Amniotic epithelial cell (primary cell): ENCODE results near the gene GFAP.

Experiments used
- DNase-seq: peaks from one replicate; pipeline ENCODE4 v3.0.0-alpha.2; 2010; ENCODE audit warnings: low read depth

GFAP gene

DNA sequence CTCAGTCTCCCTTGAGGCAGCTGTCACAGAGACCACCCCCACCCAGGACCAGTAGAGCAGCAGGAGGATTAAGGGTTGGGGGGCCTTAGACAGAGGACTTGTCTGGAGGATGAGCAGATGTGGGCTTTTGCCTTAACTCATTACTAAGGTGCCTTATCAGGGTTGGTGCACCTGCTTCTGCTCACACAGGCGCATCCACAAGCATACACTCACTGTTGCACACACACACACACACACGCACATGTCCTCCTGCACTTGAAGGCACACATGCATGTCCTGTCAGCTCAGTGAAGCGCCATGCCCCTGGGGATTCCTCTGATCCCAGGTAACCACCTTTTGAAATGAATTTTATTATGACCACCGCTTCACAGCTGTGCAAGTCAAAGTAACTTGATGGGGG is 1.2 kb downstream of the GFAP start:
- DNase-seq, result no peak

GRCh38 chr17:44913676-44914075 is 1.6 kb downstream of the GFAP start:
- DNase-seq, result no peak

- DNase-seq, result no peak
Observed at GRCh38 chr17:44912763-44913544, 2.3 kb downstream of the GFAP start.

DNA sequence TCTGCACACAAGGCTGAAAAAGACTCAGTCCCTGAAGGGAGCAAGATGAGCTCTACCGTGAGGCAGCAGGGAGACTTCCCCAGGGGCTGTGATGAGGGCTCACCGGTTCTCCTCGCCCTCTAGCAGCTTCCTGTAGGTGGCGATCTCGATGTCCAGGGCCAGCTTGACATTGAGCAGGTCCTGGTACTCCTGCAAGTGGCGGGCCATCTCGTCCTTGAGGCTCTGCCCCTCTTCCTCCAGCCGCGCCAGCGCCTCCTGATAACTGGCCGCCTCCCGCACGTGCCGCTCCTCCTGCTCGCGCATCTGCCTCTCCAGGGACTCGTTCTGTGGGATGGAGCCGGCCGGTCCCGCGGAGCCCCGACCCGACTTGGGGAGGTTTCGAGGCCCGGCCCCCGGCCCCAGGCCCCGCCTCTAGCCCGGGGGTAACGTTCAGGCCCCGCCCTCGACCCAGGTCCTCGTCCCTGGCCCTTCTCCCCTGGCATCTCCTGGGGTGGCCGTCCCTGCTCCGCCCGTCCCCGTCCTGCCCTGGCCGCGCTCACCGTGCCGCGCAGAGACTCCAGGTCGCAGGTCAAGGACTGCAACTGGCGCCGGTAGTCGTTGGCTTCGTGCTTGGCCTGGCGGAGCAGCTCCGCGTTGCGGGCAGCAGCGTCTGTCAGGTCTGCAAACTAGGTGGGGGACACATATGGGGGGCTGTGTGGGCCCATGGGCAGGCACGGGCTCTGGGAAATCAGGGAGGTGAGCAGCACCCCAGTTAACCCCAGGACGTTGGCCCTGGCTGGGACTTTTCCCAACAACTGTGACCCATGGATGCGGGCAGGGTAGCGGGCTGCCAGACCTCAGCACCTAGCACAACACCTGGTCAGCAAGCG is 3.9 kb downstream of the GFAP start:
- peak; percentile 41 for DNase-seq

DNA sequence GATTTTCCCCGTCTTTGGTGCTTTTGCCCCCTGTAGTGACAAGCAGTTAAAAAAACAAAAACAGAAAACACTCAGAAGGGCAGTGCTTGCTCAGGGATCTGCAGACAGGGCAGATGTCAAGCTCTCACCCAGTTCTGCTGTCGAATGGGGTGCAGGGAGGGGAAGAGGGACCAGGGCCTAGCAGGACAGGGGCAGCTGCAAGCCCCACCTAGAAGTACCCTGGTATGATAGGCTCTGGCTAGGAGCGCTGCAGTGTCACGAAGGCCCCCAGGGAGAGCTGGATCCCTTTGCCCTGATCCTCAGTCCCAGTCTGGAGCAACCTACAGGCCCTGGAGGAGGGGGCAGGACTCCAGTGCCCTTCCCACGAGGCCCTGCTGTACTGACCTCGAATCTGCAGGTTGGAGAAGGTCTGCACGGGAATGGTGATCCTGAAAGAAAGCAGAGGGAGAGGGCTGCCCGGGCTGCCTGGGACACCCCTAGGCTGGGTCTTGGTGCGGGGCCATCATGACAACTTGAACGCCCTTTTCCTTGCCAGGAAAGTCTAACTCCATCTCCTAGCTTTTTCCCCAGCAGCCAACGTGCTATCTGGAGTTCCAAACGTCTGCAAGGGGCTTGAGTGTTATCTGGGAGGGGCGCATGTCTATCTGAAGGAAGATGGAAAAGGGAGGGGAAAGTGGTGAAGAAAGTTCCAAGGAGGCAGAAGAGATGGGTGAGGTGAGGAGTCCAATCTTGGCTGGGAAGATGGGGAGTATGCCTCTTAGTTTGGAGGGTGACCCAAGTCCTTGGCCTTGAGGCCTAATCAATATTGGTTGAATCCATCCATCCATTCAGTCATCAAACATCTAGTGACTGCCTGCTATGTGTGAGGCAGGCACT is 4.8 kb downstream of the GFAP start:
- DNase-seq, result no peak

- peak; percentile 71 for DNase-seq
Observed at GRCh38 chr17:44909681-44910144, 5.6 kb downstream of the GFAP start.

GRCh38 chr17:44908761-44909326 is 6.5 kb downstream of the GFAP start:
- DNase-seq, result no peak

DNA sequence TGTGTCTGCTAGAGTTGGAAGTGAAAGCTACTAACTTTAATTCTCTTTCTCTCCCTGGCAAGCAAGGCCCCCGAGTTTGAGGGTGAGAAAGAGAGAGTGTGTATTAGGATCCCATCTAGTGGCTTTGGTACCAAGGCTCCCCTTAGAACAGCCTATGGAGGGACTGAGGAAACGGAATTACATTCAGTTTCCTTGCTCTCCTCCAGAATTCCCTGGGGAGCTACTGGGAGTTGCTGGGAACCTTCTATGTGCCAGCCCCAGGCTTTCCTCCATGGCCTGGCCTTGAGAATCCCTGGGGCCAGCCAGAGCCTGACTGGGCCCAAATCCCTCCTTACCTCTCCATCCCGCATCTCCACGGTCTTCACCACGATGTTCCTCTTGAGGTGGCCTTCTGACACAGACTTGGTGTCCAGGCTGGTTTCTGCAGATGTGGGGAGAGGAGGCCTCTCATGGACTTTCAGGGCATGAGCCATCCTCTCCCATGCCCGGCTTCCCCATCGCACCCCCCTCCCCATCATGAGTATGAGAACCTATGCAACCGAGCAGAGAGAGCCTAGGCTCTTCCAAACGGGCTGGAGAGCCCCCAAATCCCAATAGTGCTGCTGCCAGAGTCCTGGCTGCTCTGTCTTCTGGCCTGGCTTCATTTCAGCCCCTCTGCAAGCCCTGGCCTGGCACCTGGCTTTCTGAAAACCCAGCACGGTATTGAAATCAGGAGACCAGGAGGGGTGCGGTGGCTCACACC is 7.4 kb downstream of the GFAP start:
- DNase-seq, result no peak

GRCh38 chr17:44906763-44907728 is 8.3 kb downstream of the GFAP start:
- peak; percentile 74 for DNase-seq

DNA sequence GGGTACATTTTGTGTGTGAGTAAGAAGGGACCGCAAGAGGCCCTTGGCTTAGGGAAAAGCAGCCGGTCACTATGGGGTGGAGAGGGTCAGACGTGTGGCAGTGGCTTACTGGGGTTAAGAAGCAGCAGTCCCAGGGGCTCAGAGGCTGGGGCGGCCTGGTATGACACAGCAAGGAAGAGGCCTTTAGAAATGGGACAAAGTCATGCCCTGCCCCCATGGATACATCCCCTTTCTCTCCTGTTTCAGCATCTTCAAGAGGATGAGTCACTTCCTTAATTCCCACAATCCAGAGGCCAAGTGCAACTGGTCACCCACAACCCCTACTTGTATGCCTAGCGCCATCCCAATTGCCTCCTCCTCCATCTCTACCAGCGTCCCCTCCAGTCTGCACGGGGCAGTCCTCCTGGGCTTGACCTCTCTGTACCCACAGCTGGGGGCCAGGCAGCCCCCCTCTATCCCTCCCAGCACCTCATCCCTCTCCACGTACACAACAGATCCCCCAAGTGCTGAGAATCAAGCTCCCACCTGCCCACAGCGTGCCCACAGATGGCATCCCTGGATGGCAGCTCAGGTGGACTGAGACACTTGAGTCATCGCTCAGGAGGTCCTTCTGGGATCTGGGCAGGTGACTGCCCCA is 9.2 kb downstream of the GFAP start:
- DNase-seq, result peak; percentile 91

DNA sequence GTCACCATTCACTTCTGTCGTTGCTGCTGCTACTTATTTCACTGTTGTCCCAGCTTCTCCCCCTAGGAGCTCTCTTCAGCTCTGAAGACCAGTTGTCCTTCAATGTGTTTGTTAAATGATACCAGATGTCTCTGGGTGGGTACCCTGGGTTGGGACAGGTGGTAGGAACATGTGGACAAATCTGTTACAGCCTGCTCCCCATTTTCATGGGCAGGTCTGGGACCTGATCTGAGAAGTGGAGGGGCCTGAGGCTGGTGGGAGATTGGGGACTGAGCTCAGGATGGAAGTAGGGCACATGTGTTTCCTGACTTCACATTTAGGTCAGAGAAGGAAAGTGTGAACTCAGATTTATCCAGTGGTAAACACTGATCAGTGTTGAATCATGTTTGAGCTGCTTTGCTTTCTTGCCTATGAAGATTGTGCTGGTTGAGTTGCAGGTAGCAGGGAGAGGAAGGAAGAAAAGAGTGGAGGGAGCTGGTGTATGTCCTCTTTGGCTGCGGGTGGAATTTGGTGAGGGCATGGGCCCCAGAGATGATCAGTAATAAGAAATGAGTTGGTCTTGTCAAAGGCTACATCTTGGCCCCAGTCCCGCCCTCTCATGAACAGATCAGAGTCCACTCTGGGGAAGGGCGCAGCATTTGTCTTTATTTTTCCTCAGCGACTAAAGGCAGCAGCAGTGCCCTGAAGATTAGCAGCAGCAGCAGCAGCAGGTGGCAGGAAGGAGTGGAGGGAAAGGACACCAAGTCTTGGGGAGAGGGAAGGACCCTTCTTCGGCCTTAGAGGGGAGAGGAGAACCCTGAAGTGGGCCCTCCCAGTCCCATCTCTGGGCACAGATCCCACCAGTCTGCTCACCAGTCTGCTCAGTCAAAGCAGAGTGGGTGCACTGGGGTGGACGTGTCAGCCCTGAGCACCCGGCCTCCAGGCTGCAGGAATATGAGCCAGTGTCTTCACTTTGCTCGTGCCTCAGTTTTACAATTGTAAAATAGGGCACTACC is 10.0 kb downstream of the GFAP start:
- no peak for DNase-seq

DNA sequence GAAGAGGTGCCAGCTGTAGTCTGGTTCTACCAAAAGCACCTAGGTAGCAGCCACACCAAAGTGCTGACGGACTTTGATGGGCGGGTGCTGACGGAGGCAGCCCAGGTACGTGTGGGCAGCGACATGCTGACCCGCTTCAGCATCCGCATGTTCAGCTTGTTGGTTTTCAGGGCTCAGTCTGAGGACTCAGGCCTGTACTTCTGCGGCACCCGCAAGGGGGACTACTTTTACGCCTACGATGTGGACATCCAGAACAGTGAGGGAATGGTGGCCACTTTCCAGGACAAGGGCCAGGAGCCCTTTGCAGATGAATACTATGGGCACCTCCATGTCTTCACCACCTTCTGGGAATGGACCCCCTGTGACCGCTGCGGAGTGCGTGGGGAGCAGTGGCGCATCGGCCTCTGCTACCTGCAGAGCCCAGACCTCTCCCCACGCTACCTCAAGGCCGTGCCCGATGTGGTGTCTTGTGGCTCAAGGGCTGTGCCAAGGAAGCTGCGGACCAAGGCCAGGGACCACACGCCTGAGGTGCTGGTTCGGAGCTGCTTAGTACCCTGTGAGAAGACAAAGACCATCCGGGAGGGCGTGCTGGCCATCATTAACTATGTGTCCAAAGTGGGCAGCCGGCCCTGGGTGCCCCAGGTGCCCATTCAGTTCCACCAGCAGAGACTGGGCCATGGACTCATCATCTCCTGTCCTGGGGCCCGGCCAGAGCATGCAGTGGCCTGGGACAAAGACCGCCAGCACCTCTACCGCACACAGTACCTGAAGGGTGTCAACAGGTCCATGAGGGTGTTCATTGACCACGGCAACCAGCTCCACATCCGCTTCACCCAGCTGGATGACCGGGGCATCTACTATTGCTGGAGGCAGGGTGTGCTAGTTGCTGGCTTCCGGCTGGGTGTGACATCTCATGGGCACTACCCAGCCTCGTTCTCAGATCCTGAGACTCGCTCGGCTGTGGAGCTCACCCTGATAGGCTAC is 11.0 kb downstream of the GFAP start:
- DNase-seq, result no peak

DNA sequence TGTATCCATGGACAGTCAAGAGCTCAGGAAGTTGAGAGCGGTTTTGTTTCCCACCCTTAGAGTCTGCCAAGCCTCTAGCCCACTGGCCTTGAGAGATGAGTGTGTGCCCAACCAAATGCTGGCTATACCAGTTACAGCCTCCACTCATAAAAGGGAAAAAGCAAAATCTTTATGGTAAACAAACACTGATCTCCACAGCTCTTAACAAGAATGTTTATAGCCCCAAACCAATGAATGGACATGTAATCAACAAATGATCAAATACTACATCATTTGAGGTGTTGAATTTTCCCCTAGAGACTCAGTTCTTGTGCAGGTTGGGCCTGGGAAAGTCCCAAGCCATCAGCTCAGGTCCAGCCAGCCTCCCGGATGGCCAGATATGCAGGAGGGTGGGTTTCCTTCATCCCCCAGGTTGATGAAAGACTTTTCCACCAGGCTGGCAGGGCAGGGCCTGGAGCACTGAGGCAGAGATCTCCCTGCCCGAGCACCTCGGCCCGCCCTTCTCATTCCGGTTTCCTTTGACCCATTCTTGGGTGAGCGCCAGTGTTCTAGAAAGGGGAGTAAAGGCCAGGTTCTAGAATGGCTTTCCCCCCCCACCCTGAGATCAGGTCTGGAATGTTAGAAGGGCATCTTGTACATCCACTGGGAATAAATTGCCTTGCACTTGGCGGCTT is 12.2 kb downstream of the GFAP start:
- DNase-seq, result peak; percentile 25

GRCh38 chr17:44902135-44902760 is 13.1 kb downstream of the GFAP start:
- DNase-seq, result no peak

DNA sequence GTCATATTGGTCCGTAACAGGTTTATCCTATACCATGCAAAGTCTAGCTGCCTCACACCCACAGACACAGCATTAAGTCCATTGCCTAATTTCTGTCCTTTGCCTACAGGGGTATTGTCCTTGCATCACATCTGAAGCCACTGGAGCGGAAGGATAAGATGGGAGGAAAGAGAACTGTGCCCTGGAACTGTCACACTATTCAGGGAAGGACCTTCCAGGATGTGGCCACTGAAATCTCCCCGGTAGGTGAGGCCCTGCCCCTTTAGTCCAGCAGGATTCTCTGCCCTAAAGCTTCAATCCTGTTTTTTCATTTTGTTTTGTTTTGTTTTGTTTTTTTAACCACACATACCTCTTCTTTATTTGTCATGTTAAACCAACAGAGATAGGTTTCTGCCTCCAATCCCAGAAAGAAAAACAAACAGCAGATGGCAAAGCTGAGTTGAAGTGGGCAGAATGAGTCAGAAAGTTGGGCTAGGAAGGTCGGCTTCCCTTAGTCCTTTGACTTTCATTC is 13.8 kb downstream of the GFAP start:
- DNase-seq, result peak; percentile 64

DNA sequence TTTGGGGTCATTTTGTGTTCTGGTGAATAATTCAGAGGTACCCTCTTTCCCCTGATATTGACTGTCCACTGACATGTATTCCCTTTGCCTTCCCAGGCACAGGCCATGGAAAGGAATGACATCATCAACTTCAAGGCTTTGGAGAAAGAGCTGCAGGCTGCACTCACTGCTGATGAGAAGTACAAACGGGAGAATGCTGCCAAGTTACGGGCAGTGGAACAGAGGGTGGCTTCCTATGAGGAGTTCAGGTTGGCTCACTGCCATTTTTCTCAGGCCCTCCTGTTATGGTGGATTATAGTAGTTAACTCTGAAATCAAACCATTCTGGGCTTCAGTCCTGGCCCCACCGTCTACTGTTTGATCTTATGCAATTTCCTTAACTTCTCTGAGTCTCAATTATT is 14.4 kb downstream of the GFAP start:
- DNase-seq, result peak; percentile 85
